C4-2B (cell line): ENCODE data around the gene CST7.

ENCODE experiments used
- ZFX ChIP-seq: fragments of 450-650 bp; IDR thresholded peaks from 2 replicates; pipeline ENCODE4 v1.6.1; 2017
- TF ChIP-seq, protein P1 (sequence below): fragments of 450-650 bp; conservative IDR thresholded peaks from 2 replicates; pipeline ENCODE4 v1.5.1; 2017; ENCODE audit warnings: mild to moderate bottlenecking

DNA sequence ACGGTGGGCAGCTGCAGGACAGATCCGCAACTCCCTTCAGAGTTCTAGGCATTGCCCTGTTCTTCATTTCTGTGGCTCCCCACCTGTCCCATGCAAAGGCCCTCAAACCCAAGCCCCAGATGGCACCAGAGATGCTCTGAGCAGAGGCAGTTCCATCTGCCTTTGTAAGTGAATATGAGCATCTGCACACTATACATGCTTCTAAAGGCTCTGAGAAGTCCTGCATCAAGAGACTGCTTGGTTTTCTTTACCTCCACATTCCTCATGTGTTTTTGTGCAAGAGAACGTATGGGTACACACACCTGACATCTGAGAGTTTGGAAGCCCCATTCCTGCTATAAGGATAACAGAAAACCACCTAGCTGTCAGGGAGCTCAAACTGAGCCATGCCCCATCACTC lies 14.4 kb upstream of the CST7 start:
- no peak for TF ChIP-seq ZFX
- TF ChIP-seq, protein P1, sequence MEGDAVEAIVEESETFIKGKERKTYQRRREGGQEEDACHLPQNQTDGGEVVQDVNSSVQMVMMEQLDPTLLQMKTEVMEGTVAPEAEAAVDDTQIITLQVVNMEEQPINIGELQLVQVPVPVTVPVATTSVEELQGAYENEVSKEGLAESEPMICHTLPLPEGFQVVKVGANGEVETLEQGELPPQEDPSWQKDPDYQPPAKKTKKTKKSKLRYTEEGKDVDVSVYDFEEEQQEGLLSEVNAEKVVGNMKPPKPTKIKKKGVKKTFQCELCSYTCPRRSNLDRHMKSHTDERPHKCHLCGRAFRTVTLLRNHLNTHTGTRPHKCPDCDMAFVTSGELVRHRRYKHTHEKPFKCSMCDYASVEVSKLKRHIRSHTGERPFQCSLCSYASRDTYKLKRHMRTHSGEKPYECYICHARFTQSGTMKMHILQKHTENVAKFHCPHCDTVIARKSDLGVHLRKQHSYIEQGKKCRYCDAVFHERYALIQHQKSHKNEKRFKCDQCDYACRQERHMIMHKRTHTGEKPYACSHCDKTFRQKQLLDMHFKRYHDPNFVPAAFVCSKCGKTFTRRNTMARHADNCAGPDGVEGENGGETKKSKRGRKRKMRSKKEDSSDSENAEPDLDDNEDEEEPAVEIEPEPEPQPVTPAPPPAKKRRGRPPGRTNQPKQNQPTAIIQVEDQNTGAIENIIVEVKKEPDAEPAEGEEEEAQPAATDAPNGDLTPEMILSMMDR, result no peak
